NCI-H1694 (cell line): ENCODE measurements around the gene EXOC3L1.

Source experiments
- DNase-seq: peaks from one replicate; lab custom pipeline; 2025; lab: John Stamatoyannopoulos, UW

Gene EXOC3L1

GRCh38 chr16:67180166-67180565 lies 9.8 kb downstream of the EXOC3L1 start:
- no peak for DNase-seq

GRCh38 chr16:67179421-67180080 lies 10.4 kb downstream of the EXOC3L1 start:
- DNase-seq = no peak

GRCh38 chr16:67177743-67178699 lies 11.9 kb downstream of the EXOC3L1 start:
- DNase-seq = no peak

- no peak for DNase-seq
These were observed 13.3 kb downstream of the EXOC3L1 start for GRCh38 chr16:67176662-67177061.

- no peak for DNase-seq
These were observed 15.2 kb downstream of the EXOC3L1 start for GRCh38 chr16:67174706-67175231.

- DNase-seq = peak; percentile 50
These were observed 15.9 kb downstream of the EXOC3L1 start for GRCh38 chr16:67173808-67174705.

GRCh38 chr16:67173323-67173722 lies 16.6 kb downstream of the EXOC3L1 start:
- DNase-seq = no peak

- no peak for DNase-seq
These were observed 18.8 kb downstream of the EXOC3L1 start for GRCh38 chr16:67170949-67171649.

GRCh38 chr16:67170168-67170948 lies 19.6 kb downstream of the EXOC3L1 start, which contains the start of gene NOL3:
Gene NOL3 (plus strand): TSS chr16:67170538.
- peak; percentile 75 for DNase-seq

- peak; percentile 56 for DNase-seq
These were observed 20.2 kb downstream of the EXOC3L1 start for GRCh38 chr16:67169642-67170167.

GRCh38 chr16:67169011-67169451 lies 20.9 kb downstream of the EXOC3L1 start:
- no peak for DNase-seq

- no peak for DNase-seq
These were observed 22.3 kb downstream of the EXOC3L1 start for GRCh38 chr16:67167588-67167987.

- no peak for DNase-seq
These were observed 23.3 kb downstream of the EXOC3L1 start for GRCh38 chr16:67166598-67167168.

- no peak for DNase-seq
These were observed 23.8 kb downstream of the EXOC3L1 start for GRCh38 chr16:67166110-67166547.

GRCh38 chr16:67165121-67166078 lies 24.5 kb downstream of the EXOC3L1 start:
- DNase-seq = no peak

GRCh38 chr16:67164599-67165061 lies 25.3 kb downstream of the EXOC3L1 start, which contains the start of gene HSF4:
Gene HSF4 (plus strand): TSS chr16:67164745. CDS start chr16:67164812, 67 bp downstream.
- no peak for DNase-seq

GRCh38 chr16:67163999-67164558 lies 25.9 kb downstream of the EXOC3L1 start:
- no peak for DNase-seq
